Upper lobe of left lung (tissue), 4 donors: ENCODE data around the gene ST3GAL3.

Source experiments
- CTCF ChIP-seq, 6 experiments: fragments of 450-650 bp in 4 of 6; fragments of 200-600 bp in 2 of 6; sonication (generic) in 2 of 6; IDR thresholded peaks; one replicate each; pipeline ENCODE4 v1.5.1; 2016 to 2019; ENCODE audit warnings: antibody characterized with exemption in 6 of 6
- POLR2A ChIP-seq, 4 donors: fragments of 450-650 bp; IDR thresholded peaks; one replicate each; pipeline ENCODE4 v1.5.1; 2016 to 2017; ENCODE audit warnings: antibody characterized with exemption in 4 of 4, mild to moderate bottlenecking in 2 of 4
- POLR2AphosphoS5 ChIP-seq, 2 donors: sonication (generic); formaldehyde crosslinking; IDR thresholded peaks; one replicate each; pipeline ENCODE4 v1.5.1; 2017; ENCODE audit warnings: antibody characterized with exemption in 2 of 2

GRCh38 chr1:43842175-43842498, 134.8 kb downstream of the ST3GAL3 start:
- no peak for TF ChIP-seq POLR2A (IDR thresholded peaks at IDR 0.05)
- no peak for TF ChIP-seq CTCF (IDR thresholded peaks at IDR 0.05)
- no peak for TF ChIP-seq POLR2AphosphoS5 (IDR thresholded peaks at IDR 0.05)
